HG03196 (cell line): Measurements from ENCODE around the gene PRRC1.

Experiments
- ATAC-seq: cut with Tn5 transposase; IDR thresholded peaks from one replicate; pipeline ENCODE4 v1.9.1; 2021; ENCODE audit not compliant: unreplicated experiment

PRRC1 gene

DNA sequence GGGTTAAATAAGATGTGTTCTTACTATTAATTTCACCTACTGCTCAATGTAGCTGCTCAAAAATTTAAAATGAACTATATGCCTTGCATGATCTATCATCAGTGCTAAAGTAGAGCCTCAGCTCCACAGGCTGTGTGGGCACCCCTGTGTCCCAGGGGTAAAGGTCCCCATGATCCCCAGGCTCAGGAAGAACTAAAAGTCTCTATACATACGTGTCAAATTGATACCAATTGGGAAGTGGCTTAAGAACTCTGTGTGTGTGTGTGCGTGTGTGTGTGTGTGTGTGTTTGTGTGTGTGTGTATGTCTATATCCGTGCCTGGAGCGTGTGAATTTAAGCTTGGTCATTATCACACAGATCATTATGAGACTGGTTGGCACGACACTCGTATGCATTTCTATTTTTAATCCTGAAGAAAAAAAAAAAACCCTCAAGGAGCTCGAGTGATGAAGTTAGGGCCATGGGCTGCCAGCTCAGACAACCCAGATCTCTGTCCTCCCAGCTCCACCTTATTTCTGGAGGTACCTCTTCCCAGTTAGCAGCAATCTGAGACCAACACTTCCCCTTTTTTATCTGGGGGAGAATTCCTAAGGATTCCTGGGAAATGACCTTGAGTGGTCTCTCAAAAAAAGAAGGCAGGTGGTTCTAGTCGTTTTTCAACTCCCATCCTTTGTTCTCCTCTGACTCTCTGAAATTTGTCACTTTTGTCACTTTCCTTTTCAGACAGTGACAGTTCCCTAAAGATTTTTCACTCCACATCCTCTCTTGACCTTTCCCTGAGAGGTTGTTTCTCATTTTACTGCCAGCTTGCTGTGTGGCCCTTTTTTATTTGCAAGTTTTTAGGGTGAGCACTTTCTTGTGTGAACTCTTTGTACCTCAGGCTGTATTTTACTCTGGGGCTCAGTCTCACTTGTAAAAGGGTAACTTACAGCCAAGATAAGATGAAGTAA lies 85.7 kb downstream of the PRRC1 start:
- no peak for ATAC-seq
